H1 (cell line): ENCODE results near the gene ATOH8. TPM values are rescaled to one million over a fixed set of nuclear protein-coding genes. Genes with fewer than 3 reads are reported as not detected.

Experiments used
- CTCF ChIA-PET: fragments of 300-600 bp; sonication (Branson Sonifier 250); formaldehyde crosslinking; loops from one replicate; lab custom pipeline; 2021; ENCODE audit not compliant: partially characterized antibody; lab: Charles Lee
- POLR2A ChIA-PET: fragments of 300-600 bp; sonication (Branson Sonifier 250); formaldehyde crosslinking; loops from one replicate; lab custom pipeline; 2021; ENCODE audit warnings: inconsistent platforms; ENCODE audit not compliant: partially characterized antibody; lab: Charles Lee
- DNase-seq, 2 experiments: peaks; one replicate each; pipeline versions ENCODE4 v3.0.0 to v3.0.0-alpha.2; 2010 to 2022; ENCODE audit warnings: low spot score in 2 of 2, low read depth in 1 of 2, mixed read lengths in 1 of 2
- FAIRE-seq: peaks from 2 replicates; lab custom pipeline; 2011; peaks lifted over from hg19 to GRCh38; lab: Jason Lieb, UNC
- H2AFZ ChIP-seq: 2 replicates; pipeline ENCODE4 v1.8.1; 2012; ENCODE audit warnings: low read length, inconsistent platforms
- H2AK5ac ChIP-seq: 2 replicates; pipeline ENCODE4 v1.6.1; 2013; ENCODE audit warnings: low read depth, low read length
- H2BK120ac ChIP-seq: replicated peaks from 2 replicates; pipeline ENCODE3; 2013; ENCODE audit warnings: low read depth, low read length, inconsistent platforms
- H2BK12ac ChIP-seq: 2 replicates; pipeline ENCODE4 v1.6.1; 2013; ENCODE audit warnings: low read depth, low read length
- H2BK15ac ChIP-seq: 2 replicates; pipeline ENCODE4 v1.6.1; 2013; ENCODE audit warnings: low read length
- H2BK20ac ChIP-seq: 2 replicates; pipeline ENCODE4 v1.6.1; 2013; ENCODE audit warnings: low read length
- H2BK5ac ChIP-seq: 2 replicates; pipeline ENCODE4 v1.6.1; 2013; ENCODE audit warnings: low read depth, low read length
- H3K14ac ChIP-seq: 2 replicates; pipeline ENCODE4 v1.6.1; 2013; ENCODE audit warnings: inconsistent platforms; ENCODE audit not compliant: insufficient read length
- H3K18ac ChIP-seq: 2 replicates; pipeline ENCODE4 v1.6.1; 2013; ENCODE audit warnings: low read length; ENCODE audit errors: extremely low read depth
- H3K23ac ChIP-seq: 2 replicates; pipeline ENCODE4 v1.6.1; 2013; ENCODE audit warnings: inconsistent platforms; ENCODE audit not compliant: insufficient read length
- H3K23me2 ChIP-seq: 2 replicates; pipeline ENCODE4 v1.6.1; 2013; ENCODE audit warnings: low read depth, low read length
- H3K27ac ChIP-seq: 2 replicates; pipeline ENCODE4 v1.6.1; 2011; ENCODE audit warnings: low read depth, low read length, inconsistent platforms
- H3K27me3 ChIP-seq, 4 experiments: replicated peaks in 1 of 4; 1 replicate in 1 of 4; 2 replicates in 3 of 4; pipeline versions ENCODE4 v1.6.1 to v1.8.1; 2011 to 2013; ENCODE audit warnings: low read length in 3 of 4, mild to moderate bottlenecking in 3 of 4, inconsistent platforms in 2 of 4, mixed read lengths in 2 of 4, moderate library complexity in 1 of 4; ENCODE audit not compliant: control insufficient read depth in 3 of 4, insufficient read depth in 3 of 4; ENCODE audit errors: extremely low read depth in 1 of 4
- H3K36me3 ChIP-seq, 4 experiments: 2 replicates each; pipeline versions ENCODE4 v1.6.1 to v1.8.1; 2011 to 2013; ENCODE audit warnings: mild to moderate bottlenecking in 4 of 4, low read length in 3 of 4, moderate library complexity in 2 of 4, control low read depth in 1 of 4, inconsistent platforms in 1 of 4; ENCODE audit not compliant: insufficient read depth in 4 of 4, control insufficient read depth in 2 of 4
- H3K4ac ChIP-seq: replicated peaks from 2 replicates; pipeline ENCODE3; 2013; ENCODE audit warnings: low read length, low read depth, mixed read lengths, inconsistent platforms; ENCODE audit not compliant: insufficient read length
- H3K4me1 ChIP-seq, 4 experiments: replicated peaks in 1 of 4; 1 replicate in 1 of 4; 2 replicates in 3 of 4; pipeline versions ENCODE4 v1.6.1 to v1.8.1; 2011 to 2013; ENCODE audit warnings: low read length in 3 of 4, inconsistent platforms in 2 of 4, mixed read lengths in 1 of 4; ENCODE audit not compliant: insufficient read depth in 4 of 4, control insufficient read depth in 3 of 4
- H3K4me2 ChIP-seq, 2 experiments: 2 replicates each; pipeline versions ENCODE4 v1.6.1 to v1.8.1; 2011 to 2013; ENCODE audit warnings: low read depth in 2 of 2, low read length in 2 of 2, control low read depth in 1 of 2, inconsistent platforms in 1 of 2, mild to moderate bottlenecking in 1 of 2; ENCODE audit not compliant: insufficient read depth in 1 of 2
- H3K4me3 ChIP-seq, 4 experiments: fragments of 200-600, 300-600 bp in 1 of 4; sonication (generic), shearing (Covaris generic), sonication (Bioruptor Twin) in 1 of 4; 2 replicates each; pipeline versions ENCODE4 v1.5.1 to v1.8.1; 2011 to 2016; ENCODE audit warnings: low read length in 4 of 4, low read depth in 3 of 4, control low read depth in 2 of 4, inconsistent platforms in 2 of 4, mild to moderate bottlenecking in 2 of 4, mixed read lengths in 1 of 4, moderate library complexity in 1 of 4; ENCODE audit not compliant: insufficient read depth in 2 of 4; ENCODE audit errors: extremely low read depth in 1 of 4
- H3K56ac ChIP-seq: replicated peaks from 2 replicates; pipeline ENCODE3; 2013; ENCODE audit warnings: low read depth, mild to moderate bottlenecking, mixed read lengths, low read length, inconsistent platforms; ENCODE audit not compliant: insufficient read length
- H3K79me1 ChIP-seq: 2 replicates; pipeline ENCODE4 v1.6.1; 2013; ENCODE audit warnings: low read depth, low read length, control low read depth
- H3K79me2 ChIP-seq, 2 experiments: 2 replicates each; pipeline versions ENCODE4 v1.6.1 to v1.8.1; 2012 to 2013; ENCODE audit warnings: low read length in 2 of 2, mild to moderate bottlenecking in 2 of 2, inconsistent platforms in 1 of 2; ENCODE audit not compliant: insufficient read depth in 2 of 2, control insufficient read depth in 1 of 2
- H3K9ac ChIP-seq, 4 experiments: replicated peaks in 1 of 4; 1 replicate in 1 of 4; 2 replicates in 3 of 4; pipeline versions ENCODE4 v1.6.1 to v1.8.1; 2011 to 2013; ENCODE audit warnings: low read depth in 3 of 4, low read length in 3 of 4, control low read depth in 2 of 4, mild to moderate bottlenecking in 2 of 4, moderate library complexity in 2 of 4, inconsistent platforms in 1 of 4; ENCODE audit errors: extremely low read depth in 1 of 4
- H3K9me3 ChIP-seq, 2 experiments: 2 replicates each; pipeline versions ENCODE4 v1.6.1 to v1.8.1; 2012 to 2013; ENCODE audit warnings: mild to moderate bottlenecking in 2 of 2, moderate library complexity in 2 of 2, control low read depth in 1 of 2, inconsistent platforms in 1 of 2, low read depth in 1 of 2, low read length in 1 of 2, mixed read lengths in 1 of 2; ENCODE audit not compliant: insufficient read depth in 2 of 2
- H4K20me1 ChIP-seq, 2 experiments: replicated peaks in 1 of 2; 2 replicates each; pipeline versions ENCODE3 to v1.8.1; 2011 to 2013; ENCODE audit warnings: inconsistent platforms in 2 of 2, low read length in 2 of 2, mild to moderate bottlenecking in 1 of 2; ENCODE audit not compliant: insufficient read depth in 2 of 2, control insufficient read depth in 1 of 2
- H4K5ac ChIP-seq: 2 replicates; pipeline ENCODE4 v1.6.1; 2013; ENCODE audit warnings: low read length, low read depth, mixed read lengths, inconsistent platforms; ENCODE audit not compliant: insufficient read length
- H4K8ac ChIP-seq: 2 replicates; pipeline ENCODE4 v1.8.0; 2013; ENCODE audit warnings: mild to moderate bottlenecking, moderate library complexity, low read length, inconsistent platforms; ENCODE audit not compliant: insufficient read depth; ENCODE audit errors: extremely low read depth
- H4K91ac ChIP-seq: replicated peaks from 2 replicates; pipeline ENCODE3; 2013; ENCODE audit warnings: low read length, mixed read lengths, inconsistent platforms; ENCODE audit not compliant: insufficient read length
- CEBPB ChIP-seq: IDR thresholded peaks from 2 replicates; pipeline ENCODE4 v1.6.1; 2012; ENCODE audit warnings: low read depth, low read length
- CHD1 ChIP-seq: IDR thresholded peaks from 2 replicates; pipeline ENCODE4 v1.6.1; 2012; ENCODE audit warnings: low read depth, low read length, improper control_type of control experiment
- CREB1 ChIP-seq: IDR thresholded peaks from 2 replicates; pipeline ENCODE4 v1.6.1; 2012; ENCODE audit warnings: inconsistent platforms
- FOSL1 ChIP-seq: IDR thresholded peaks from 2 replicates; pipeline ENCODE4 v1.6.1; 2011; ENCODE audit warnings: mild to moderate bottlenecking, low read depth, low read length, moderate library complexity; ENCODE audit not compliant: insufficient read depth
- GTF2F1 ChIP-seq: IDR thresholded peaks from 2 replicates; pipeline ENCODE4 v1.6.1; 2012; ENCODE audit warnings: low read depth, low read length, improper control_type of control experiment, borderline replicate concordance
- MAFK ChIP-seq: IDR thresholded peaks from 2 replicates; pipeline ENCODE4 v1.6.1; 2012; ENCODE audit warnings: low read depth, mild to moderate bottlenecking, improper control_type of control experiment, low read length
- NRF1 ChIP-seq: IDR thresholded peaks from 2 replicates; pipeline ENCODE4 v1.6.1; 2011; ENCODE audit warnings: mild to moderate bottlenecking, low read depth, low read length, improper control_type of control experiment
- SIN3A ChIP-seq, 2 experiments: IDR thresholded peaks in 1 of 2; conservative IDR thresholded peaks in 1 of 2; 2 replicates each; pipeline ENCODE4 v1.6.1; 2011 to 2012; ENCODE audit warnings: low read length in 2 of 2, improper control_type of control experiment in 1 of 2, low read depth in 1 of 2, mild to moderate bottlenecking in 1 of 2
- SP1 ChIP-seq: IDR thresholded peaks from 2 replicates; pipeline ENCODE4 v1.6.1; 2011; ENCODE audit warnings: low read depth, low read length
- TAF7 ChIP-seq: optimal IDR thresholded peaks from 2 replicates; pipeline ENCODE3; 2011; ENCODE audit warnings: low read depth, mild to moderate bottlenecking, inconsistent platforms, low read length, moderate library complexity, borderline replicate concordance
- TBP ChIP-seq: IDR thresholded peaks from 2 replicates; pipeline ENCODE4 v1.6.1; 2011; ENCODE audit warnings: low read depth, low read length, improper control_type of control experiment
- TEAD4 ChIP-seq: IDR thresholded peaks from 2 replicates; pipeline ENCODE4 v1.6.1; 2012; ENCODE audit warnings: low read depth, low read length, inconsistent platforms, mixed read lengths
- ZNF274 ChIP-seq: IDR thresholded peaks from 2 replicates; pipeline ENCODE4 v1.7.0; 2012; ENCODE audit warnings: low read length, borderline replicate concordance; ENCODE audit errors: extremely low read depth
- WGBS, 2 experiments: shearing (Covaris generic) in 1 of 2; methylation state at CpG; one replicate each; pipeline versions ENCODE4 v1.1.6 to v1.1.7; 2013 to 2015; ENCODE audit warnings: low lambda C conversion rate in 2 of 2, mixed read lengths in 2 of 2, inconsistent platforms in 1 of 2, low coverage in 1 of 2, missing lambda C conversion rate in 1 of 2; ENCODE audit not compliant: insufficient replicate concordance in 2 of 2, insufficient coverage in 1 of 2, insufficient read length in 1 of 2; ENCODE audit errors: extremely low coverage in 1 of 2, missing lambda C conversion rate in 1 of 2; 5-methylcytosine and 5-hydroxymethylcytosine counted together
- polyA plus RNA-seq, 7 experiments: library from polyadenylated mRNA; depleted of rRNA in 3 of 7; stranded (reverse) in 5 of 7; unstranded in 2 of 7; fragments of >200 nt in 5 of 7; fragments of 200-250 nt in 2 of 7; gene quantifications; 1 replicate in 5 of 7; 2 replicates in 1 of 7; 4 replicates in 1 of 7; pipeline versions ENCODE4 v1.2.1 to v1.2.3, GENCODE V29; 2011 to 2013; ENCODE audit warnings: missing spikeins in 2 of 7, mixed read lengths in 2 of 7
- total RNA-seq: library from RNA; stranded (reverse); fragmentation: NEBNext Ultra II Directional; extraction: Animal tissue kit (Norgen Biotek cat#: 25700); gene quantifications from 2 replicates; pipeline ENCODE4 v1.2.1, GENCODE V29; 2021
- TF ChIP-seq, protein P1 (sequence below): IDR thresholded peaks from 2 replicates; pipeline ENCODE4 v1.6.1; 2012; ENCODE audit warnings: low read length, inconsistent platforms

The ATOH8 gene
- total and polyA plus RNA-seq, 2 of the 8 experiments (the other 6 are each of a cell fraction or from before 2014, with no cell fraction given): 0.50 to 0.53 TPM

DNA sequence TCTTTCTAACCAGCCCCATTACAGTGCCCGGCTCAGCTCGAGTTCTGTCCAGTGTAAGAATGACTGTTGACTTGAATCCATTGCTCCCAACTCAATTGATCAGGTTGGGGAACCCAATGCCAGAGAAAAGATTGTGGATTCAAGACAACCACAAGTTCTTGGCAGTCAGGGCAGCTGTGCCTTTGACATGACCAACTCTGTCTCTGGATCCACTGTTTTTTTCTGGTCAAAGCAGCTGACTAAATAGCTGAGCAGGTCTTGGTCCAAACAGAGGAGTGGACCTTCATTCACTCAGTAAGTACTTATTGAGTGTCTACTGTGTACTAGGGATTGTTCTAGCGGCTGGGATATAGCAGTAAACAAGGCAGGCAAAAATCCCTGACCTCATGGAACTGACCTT lies 6.3 kb upstream of the ATOH8 start:
- no peak overlapping the region for H2BK5ac ChIP-seq
- H2BK12ac ChIP-seq: no peak overlapping the region
- H4K91ac ChIP-seq: no peak overlapping the region
- no peak overlapping the region for H3K23ac ChIP-seq
- DNase-seq (no peak), FAIRE-seq (no peak)
- no peak overlapping the region for H2AFZ ChIP-seq
- ChIA-PET POLR2A (no interaction called here), CTCF (interaction anchor here (0.7 to 47.8 kb wide), 10 partner anchors 10 to 140 kb away, joined by 3 to 986 read pairs (median 6); no protein-coding TSS in a partner anchor)
- H3K79me2 ChIP-seq: no peaks in the 10 kb centered on the region
- no peak overlapping the region for H4K5ac ChIP-seq
- no peak overlapping the region for H2BK20ac ChIP-seq
- H3K9ac ChIP-seq: no peak overlapping the region
- H3K56ac ChIP-seq: no peak overlapping the region
- no peak overlapping the region for H3K4me2 ChIP-seq
- no peaks in the 10 kb centered on the region for H3K9me3 ChIP-seq
- H3K14ac ChIP-seq: no peak overlapping the region
- no peak overlapping the region for H3K4ac ChIP-seq
- H4K8ac ChIP-seq: no peak overlapping the region
- no peak overlapping the region for H2AK5ac ChIP-seq
- H3K18ac ChIP-seq: no peak overlapping the region
- no peak overlapping the region for H2BK120ac ChIP-seq
- H4K20me1 ChIP-seq: no peaks in the 10 kb centered on the region
- H3K27ac ChIP-seq: no peak overlapping the region
- no peak overlapping the region for H2BK15ac ChIP-seq
- WGBS, 2 experiments: 89% methylated on average over 3 of the region's 3 CpGs; no CpG with 5 or more reads in 1 of the 2 experiments
- no peaks in the 10 kb centered on the region for H3K36me3 ChIP-seq
- H3K4me3 ChIP-seq: no peak overlapping the region
- H3K27me3 ChIP-seq: peaks cover 15 to 26% (median 20%) of the 10 kb centered on the region in 4 experiments
- H3K4me1 ChIP-seq: peaks cover 0 to 2% (median 0%) of the 10 kb centered on the region in 4 experiments; a peak in 1 of 7 replicates
- no peaks in the 10 kb centered on the region for H3K79me1 ChIP-seq
- H3K23me2 ChIP-seq: no peaks in the 10 kb centered on the region; the same call in 1 of the 2 replicates
- TF ChIP-seq TAF7 (no peak), FOSL1 (no peak), GTF2F1 (no peak), MAFK (no peak), TBP (no peak), CHD1 (no peak), SP1 (no peak), SIN3A (conservative IDR thresholded peaks at IDR 0.05 in 1 of 2, IDR thresholded peaks at IDR 0.05 in 1 of 2; ENCODE audit: low read depth in 1 of 2, low read length in 2 of 2) (no peak), ZNF274 (no peak), CREB1 (no peak), TEAD4 (no peak), CEBPB (no peak), NRF1 (no peak)
- TF ChIP-seq, protein P1, sequence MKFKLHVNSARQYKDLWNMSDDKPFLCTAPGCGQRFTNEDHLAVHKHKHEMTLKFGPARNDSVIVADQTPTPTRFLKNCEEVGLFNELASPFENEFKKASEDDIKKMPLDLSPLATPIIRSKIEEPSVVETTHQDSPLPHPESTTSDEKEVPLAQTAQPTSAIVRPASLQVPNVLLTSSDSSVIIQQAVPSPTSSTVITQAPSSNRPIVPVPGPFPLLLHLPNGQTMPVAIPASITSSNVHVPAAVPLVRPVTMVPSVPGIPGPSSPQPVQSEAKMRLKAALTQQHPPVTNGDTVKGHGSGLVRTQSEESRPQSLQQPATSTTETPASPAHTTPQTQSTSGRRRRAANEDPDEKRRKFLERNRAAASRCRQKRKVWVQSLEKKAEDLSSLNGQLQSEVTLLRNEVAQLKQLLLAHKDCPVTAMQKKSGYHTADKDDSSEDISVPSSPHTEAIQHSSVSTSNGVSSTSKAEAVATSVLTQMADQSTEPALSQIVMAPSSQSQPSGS: no peak
